ENCODE data around the gene HBEGF.
A peak's percentile ranks its signal among the peaks of the same experiment; 100 is the strongest.

The HBEGF gene

GRCh38 chr5:140328036-140328764 is 18.2 kb downstream of the HBEGF start:
- no peak overlapping the region for H3K4me3 ChIP-seq (replicated peaks; ENCODE audit: low read depth, low read length)
- TF ChIP-seq, protein P1, sequence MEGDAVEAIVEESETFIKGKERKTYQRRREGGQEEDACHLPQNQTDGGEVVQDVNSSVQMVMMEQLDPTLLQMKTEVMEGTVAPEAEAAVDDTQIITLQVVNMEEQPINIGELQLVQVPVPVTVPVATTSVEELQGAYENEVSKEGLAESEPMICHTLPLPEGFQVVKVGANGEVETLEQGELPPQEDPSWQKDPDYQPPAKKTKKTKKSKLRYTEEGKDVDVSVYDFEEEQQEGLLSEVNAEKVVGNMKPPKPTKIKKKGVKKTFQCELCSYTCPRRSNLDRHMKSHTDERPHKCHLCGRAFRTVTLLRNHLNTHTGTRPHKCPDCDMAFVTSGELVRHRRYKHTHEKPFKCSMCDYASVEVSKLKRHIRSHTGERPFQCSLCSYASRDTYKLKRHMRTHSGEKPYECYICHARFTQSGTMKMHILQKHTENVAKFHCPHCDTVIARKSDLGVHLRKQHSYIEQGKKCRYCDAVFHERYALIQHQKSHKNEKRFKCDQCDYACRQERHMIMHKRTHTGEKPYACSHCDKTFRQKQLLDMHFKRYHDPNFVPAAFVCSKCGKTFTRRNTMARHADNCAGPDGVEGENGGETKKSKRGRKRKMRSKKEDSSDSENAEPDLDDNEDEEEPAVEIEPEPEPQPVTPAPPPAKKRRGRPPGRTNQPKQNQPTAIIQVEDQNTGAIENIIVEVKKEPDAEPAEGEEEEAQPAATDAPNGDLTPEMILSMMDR (IDR thresholded peaks at IDR 0.05; ENCODE audit: low read length, missing control alignments), result no peak
- no peak for DNase-seq (ENCODE audit: low read depth)

DNA sequence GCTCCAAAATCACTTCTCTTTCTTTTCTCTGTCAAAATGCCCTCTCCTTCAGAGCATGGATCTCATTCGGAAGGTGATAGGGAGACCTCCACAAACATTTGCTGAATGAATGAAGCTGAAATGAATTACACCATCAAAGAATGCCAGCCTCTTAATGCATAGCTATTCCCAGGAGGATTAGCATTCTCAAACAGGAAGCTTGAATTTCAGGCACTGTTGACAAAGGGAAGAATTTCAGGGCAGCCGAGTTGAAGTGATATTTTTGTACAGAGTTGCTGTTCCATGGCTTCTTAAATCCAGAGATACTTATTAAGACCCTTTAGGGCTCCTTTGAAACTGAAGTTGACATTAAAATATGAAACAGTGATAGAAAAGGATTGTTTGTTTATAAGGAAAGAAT is 18.8 kb downstream of the HBEGF start:
- no peak overlapping the region for H3K4me3 ChIP-seq (replicated peaks; ENCODE audit: low read depth, low read length)
- TF ChIP-seq, protein P1 (IDR thresholded peaks at IDR 0.05; ENCODE audit: low read length, missing control alignments), result no peak
- peak; percentile 75 for DNase-seq (ENCODE audit: low read depth)

GRCh38 chr5:140325486-140325885 is 20.9 kb downstream of the HBEGF start:
- DNase-seq (ENCODE audit: low read depth), result no peak
- TF ChIP-seq, protein P1 (IDR thresholded peaks at IDR 0.05; ENCODE audit: low read length, missing control alignments), result no peak
- no peak overlapping the region for H3K4me3 ChIP-seq (replicated peaks; ENCODE audit: low read depth, low read length)

DNA sequence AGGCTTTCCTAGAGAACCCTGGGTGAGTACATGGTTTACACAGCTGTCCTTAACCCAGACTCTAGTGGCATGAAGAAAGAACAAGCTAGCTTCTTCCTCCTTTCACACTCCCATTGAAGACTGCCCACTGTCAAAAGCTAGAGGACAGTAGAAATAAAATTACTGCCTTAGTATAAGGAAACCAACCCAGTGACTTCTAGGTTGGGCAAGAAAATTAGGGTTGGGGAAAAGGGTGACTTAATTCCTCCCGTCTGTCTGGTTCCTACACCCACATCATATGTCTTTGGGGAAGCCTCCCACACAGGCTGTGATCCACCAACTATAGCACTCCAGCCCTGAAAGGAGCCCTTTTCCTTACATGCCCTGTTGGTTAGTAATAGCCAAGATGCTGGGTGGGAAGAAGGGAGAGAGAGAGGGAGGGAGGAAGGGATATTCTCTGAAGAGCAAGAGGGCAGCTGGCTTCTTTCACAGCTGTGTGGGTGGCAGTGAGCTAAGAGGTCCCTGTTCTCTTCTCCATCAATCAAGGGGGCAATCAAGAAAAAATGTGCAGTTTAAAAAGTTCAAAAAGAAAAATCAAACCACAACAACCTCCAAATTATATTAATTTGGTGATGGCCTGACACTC is 21.7 kb downstream of the HBEGF start:
- TF ChIP-seq, protein P1 (IDR thresholded peaks at IDR 0.05; ENCODE audit: low read length, missing control alignments), result no peak
- H3K4me3 ChIP-seq (replicated peaks; ENCODE audit: low read depth, low read length), result no peak overlapping the region
- DNase-seq (ENCODE audit: low read depth), result peak; percentile 87

GRCh38 chr5:140324041-140324600 is 22.3 kb downstream of the HBEGF start:
- no peak overlapping the region for H3K4me3 ChIP-seq (replicated peaks; ENCODE audit: low read depth, low read length)
- TF ChIP-seq, protein P1 (IDR thresholded peaks at IDR 0.05; ENCODE audit: low read length, missing control alignments), result no peak
- no peak for DNase-seq (ENCODE audit: low read depth)

- TF ChIP-seq, protein P1 (IDR thresholded peaks at IDR 0.05; ENCODE audit: low read length, missing control alignments), result no peak
- DNase-seq (ENCODE audit: low read depth), result peak; percentile 95
- H3K4me3 ChIP-seq (replicated peaks; ENCODE audit: low read depth, low read length), result no peak overlapping the region
Observed at GRCh38 chr5:140322751-140323731, 23.4 kb downstream of the HBEGF start.

Measured in fibroblast of pulmonary artery (primary cell).